ENCODE data around the gene PNPLA1.

DNA sequence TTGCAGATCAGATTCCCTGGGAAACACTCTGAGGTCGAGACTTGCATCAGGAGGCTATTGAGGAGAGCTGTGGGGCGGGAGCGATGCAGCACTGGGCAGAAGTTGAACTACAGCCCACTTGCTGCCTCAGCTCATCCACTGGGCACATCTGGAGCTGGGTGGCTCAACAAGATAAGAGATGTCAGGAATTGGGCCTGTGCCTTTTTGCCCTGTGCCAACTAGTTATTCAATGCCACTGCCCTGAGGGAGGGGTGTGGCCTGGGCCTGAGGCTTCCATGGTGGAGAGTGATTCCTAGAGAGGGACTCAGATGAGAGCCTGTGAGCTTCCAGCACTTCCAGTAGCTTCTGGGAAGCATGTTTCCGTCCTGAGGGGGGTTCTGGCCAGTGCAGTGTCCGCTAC, 40.6 kb upstream of the PNPLA1 start:
- TF ChIP-seq L3MBTL2 (conservative IDR thresholded peaks at IDR 0.05), result no peak
- no peak for TF ChIP-seq SP1 (IDR thresholded peaks at IDR 0.05)
- TF ChIP-seq SUZ12 (IDR thresholded peaks at IDR 0.05), result no peak
- TF ChIP-seq PKNOX1 (IDR thresholded peaks at IDR 0.05), result no peak
